OCI-LY3 (cell line): Measurements from ENCODE around the gene ABHD12.

Source experiments
- H2AFZ ChIP-seq: fragments of 200-600, 300-600 bp; shearing (Covaris generic); 2 replicates; pipeline ENCODE4 v1.6.0; 2014; ENCODE audit warnings: antibody characterized with exemption, low read depth, low read length
- H3K27ac ChIP-seq: fragments of 200-600, 300-600 bp; sonication (generic); 2 replicates; pipeline ENCODE4 v1.5.1; 2014; ENCODE audit warnings: mild to moderate bottlenecking, low read length, moderate library complexity, mixed read lengths
- H3K27me3 ChIP-seq: fragments of 200-600, 300-600 bp; sonication (generic); 2 replicates; pipeline ENCODE4 v1.6.1; 2014; ENCODE audit warnings: low read depth, low read length, mixed read lengths
- H3K36me3 ChIP-seq: fragments of 200-600, 300-600 bp; sonication (generic); replicated peaks from 2 replicates; pipeline ENCODE3; 2014; ENCODE audit warnings: low read depth, low read length, mixed read lengths
- H3K4me1 ChIP-seq: fragments of 300-600, 200-600 bp; sonication (generic); 2 replicates; pipeline ENCODE4 v1.6.1; 2014; ENCODE audit warnings: low read length, mixed read lengths
- H3K4me2 ChIP-seq: fragments of 200-600, 300-600 bp; sonication (generic); 2 replicates; pipeline ENCODE4 v1.6.1; 2014; ENCODE audit warnings: low read length, mixed read lengths
- H3K4me3 ChIP-seq: fragments of 300-600, 200-600 bp; sonication (generic); 2 replicates; pipeline ENCODE4 v1.5.1; 2014; ENCODE audit warnings: antibody characterized with exemption, mild to moderate bottlenecking, low read length, moderate library complexity
- H3K79me2 ChIP-seq: fragments of 300-600, 200-600 bp; shearing (Covaris generic); 2 replicates; pipeline ENCODE4 v1.6.1; 2014; ENCODE audit warnings: mild to moderate bottlenecking, low read length, mixed read lengths
- H3K9ac ChIP-seq: fragments of 300-600, 200-600 bp; shearing (Covaris generic); 2 replicates; pipeline ENCODE4 v1.6.0; 2014; ENCODE audit warnings: mild to moderate bottlenecking, low read length, moderate library complexity
- H3K9me3 ChIP-seq: fragments of 200-600, 300-600 bp; shearing (Covaris generic); 2 replicates; pipeline ENCODE4 v1.6.1; 2014; ENCODE audit warnings: low read length, mixed read lengths; ENCODE audit not compliant: insufficient read depth
- H4K20me1 ChIP-seq: fragments of 200-600, 300-600 bp; sonication (generic); 2 replicates; pipeline ENCODE4 v1.6.1; 2016; ENCODE audit warnings: low read length, mixed read lengths; ENCODE audit not compliant: insufficient read depth
- CTCF ChIP-seq: fragments of 200-600, 300-600 bp; sonication (generic); IDR thresholded peaks from 2 replicates; pipeline ENCODE4 v1.5.1; 2014; ENCODE audit warnings: antibody characterized with exemption, low read length, low read depth
- EZH2phosphoT487 ChIP-seq: fragments of 200-600 bp; shearing (Covaris generic); IDR thresholded peaks from 2 replicates; pipeline ENCODE4 v1.6.1; 2018; ENCODE audit warnings: antibody characterized with exemption, mixed run types, low read depth

Gene ABHD12

GRCh38 chr20:25390538-25391528, at the start of gene ABHD12:
Gene ABHD12, minus strand, starts transcription at chr20:25390835. Its CDS starts 132 bp downstream, at chr20:25390703.
- Histone ChIP-seq H3K27me3 (0 out of 2 replicates have a peak, but pooled peaks cover 7% of the 10 kb centered on the region), H3K4me2 (peak within 1 kb of the TSS; percentile 89), H3K27ac (peak within 1 kb of the TSS; percentile 46), H3K79me2 (peaks cover 34% of the 10 kb centered on the region), H3K4me3 (peak within 1 kb of the TSS; percentile 98), H3K9ac (peak within 1 kb of the TSS; percentile 93), H2AFZ (peak within 1 kb of the TSS; percentile 61), H4K20me1 (no peaks in the 10 kb centered on the region), H3K9me3 (no peaks in the 10 kb centered on the region), H3K4me1 (peaks cover 8% of the 10 kb centered on the region), H3K36me3 (no peaks in the 10 kb centered on the region)
- TF ChIP-seq CTCF: no peak; the same call in 1 of the 2 replicates

GRCh38 chr20:25439328-25439727, 48.7 kb upstream of the ABHD12 start:
- Histone ChIP-seq H3K4me2 (peak overlapping the region; percentile 21; the same call in 1 of the 2 replicates), H3K79me2 (no peaks in the 10 kb centered on the region; the same call in 1 of the 2 replicates), H3K27me3 (no peaks in the 10 kb centered on the region), H4K20me1 (no peaks in the 10 kb centered on the region; the same call in 1 of the 2 replicates), H2AFZ (no peak overlapping the region), H3K4me1 (peaks cover 12% of the 10 kb centered on the region), H3K9ac (no peak overlapping the region), H3K36me3 (peaks cover 50% of the 10 kb centered on the region), H3K9me3 (no peaks in the 10 kb centered on the region), H3K4me3 (no peak overlapping the region), H3K27ac (no peak overlapping the region)
- TF ChIP-seq EZH2phosphoT487: no peak
- no peak for TF ChIP-seq CTCF

GRCh38 chr20:25437153-25437581, 46.5 kb upstream of the ABHD12 start:
- Histone ChIP-seq H3K36me3 (peaks cover 56% of the 10 kb centered on the region), H3K4me1 (peaks cover 12% of the 10 kb centered on the region), H3K9ac (no peak overlapping the region), H2AFZ (no peak overlapping the region), H3K27ac (no peak overlapping the region), H3K79me2 (no peaks in the 10 kb centered on the region; the same call in 1 of the 2 replicates), H3K9me3 (no peaks in the 10 kb centered on the region), H3K4me2 (no peak overlapping the region), H3K4me3 (no peak overlapping the region), H4K20me1 (no peaks in the 10 kb centered on the region; the same call in 1 of the 2 replicates), H3K27me3 (no peaks in the 10 kb centered on the region)
- TF ChIP-seq CTCF (no peak), EZH2phosphoT487 (no peak)

GRCh38 chr20:25424536-25424935, 33.9 kb upstream of the ABHD12 start:
- H3K4me1 ChIP-seq: no peaks in the 10 kb centered on the region
- H2AFZ ChIP-seq: no peak overlapping the region
- no peaks in the 10 kb centered on the region for H3K27me3 ChIP-seq
- no peak overlapping the region for H3K4me2 ChIP-seq
- no peak overlapping the region for H3K4me3 ChIP-seq
- H3K9ac ChIP-seq: no peak overlapping the region
- no peaks in the 10 kb centered on the region for H3K9me3 ChIP-seq
- TF ChIP-seq EZH2phosphoT487 (no peak), CTCF (no peak)
- no peaks in the 10 kb centered on the region for H3K79me2 ChIP-seq
- H3K27ac ChIP-seq: no peak overlapping the region
- H3K36me3 ChIP-seq: peaks cover 49% of the 10 kb centered on the region
- H4K20me1 ChIP-seq: no peaks in the 10 kb centered on the region
